NCI-H1930 (cell line): ENCODE results near the gene GXYLT2.

Experiments used
- DNase-seq, 2 experiments: peaks; one replicate each; lab custom pipeline; 2025; lab: John Stamatoyannopoulos, UW

Gene GXYLT2

DNA sequence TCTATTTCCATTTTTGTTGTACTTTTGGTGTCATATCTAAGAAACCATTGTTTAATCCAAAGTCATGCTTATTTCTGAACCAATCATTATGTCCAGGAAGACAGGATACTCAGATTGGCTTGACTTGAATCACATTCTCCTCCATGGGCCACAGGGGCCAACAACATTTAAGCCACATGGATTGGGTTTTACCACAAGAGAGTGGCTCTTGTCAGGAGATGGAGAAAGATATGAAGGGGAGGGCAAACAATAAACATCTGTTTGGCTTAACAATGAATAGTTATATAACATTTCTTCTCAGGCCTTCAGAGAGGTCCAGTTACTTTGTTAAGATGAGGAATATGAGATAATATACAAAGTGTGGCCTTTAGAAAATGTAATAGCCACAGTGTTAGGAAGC is 44.6 kb downstream of the GXYLT2 start:
- no peak for DNase-seq

DNA sequence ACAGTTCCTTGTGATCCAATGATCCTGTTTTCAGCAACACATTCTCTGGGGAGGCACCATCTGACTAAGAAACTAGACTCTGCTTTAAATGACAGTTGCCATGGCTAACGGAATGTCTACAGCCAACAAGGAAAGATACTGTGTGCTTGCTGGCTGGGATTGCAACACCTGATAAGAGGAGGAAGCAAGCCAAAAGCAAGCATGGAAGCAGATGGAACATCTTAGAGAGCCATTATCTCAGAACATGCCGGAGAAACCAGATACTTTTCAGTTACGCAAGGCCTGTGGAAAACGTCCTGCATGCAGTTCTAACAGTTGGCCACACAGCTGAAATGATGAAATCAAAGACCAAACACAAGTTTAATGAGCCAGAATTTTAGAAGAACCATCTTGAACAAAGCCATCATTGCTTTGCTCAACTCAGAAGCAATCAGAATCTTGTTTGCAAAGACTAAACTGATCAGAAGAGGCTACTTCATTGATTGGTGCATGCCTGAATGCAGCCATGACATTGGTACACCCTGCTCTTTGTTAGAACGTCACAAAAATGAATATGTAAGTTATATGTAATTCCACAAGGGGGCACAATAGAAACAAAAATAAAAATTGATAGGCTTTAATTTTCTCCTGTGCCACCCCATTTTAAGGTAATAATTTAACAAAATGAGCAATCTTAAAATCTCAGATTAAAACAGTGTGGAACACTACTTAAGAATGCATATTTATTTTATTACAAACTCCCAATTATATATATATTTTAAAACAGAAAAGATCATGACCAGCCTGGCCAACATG is 50.8 kb downstream of the GXYLT2 start:
- DNase-seq, result peak in 1 of 2 experiments; percentile 1

DNA sequence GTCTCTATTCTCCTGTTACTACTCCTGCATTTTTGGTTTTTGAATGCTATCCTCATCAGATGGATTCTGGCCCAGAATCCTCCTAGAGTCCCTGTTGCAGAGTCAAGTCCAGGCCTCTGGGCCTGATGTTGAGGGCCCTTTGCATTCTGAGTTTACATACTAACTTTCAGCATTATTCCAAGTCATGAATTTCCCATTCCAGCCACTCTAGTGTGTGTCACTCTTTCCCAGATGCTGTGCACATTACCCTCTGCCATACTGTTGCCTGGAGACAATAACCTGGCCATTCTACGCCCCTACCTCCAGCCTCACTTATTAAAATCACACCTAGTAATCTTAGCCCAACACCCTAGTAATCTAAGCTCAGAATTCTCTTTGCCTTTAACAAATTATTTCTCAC is 53.4 kb downstream of the GXYLT2 start:
- no peak for DNase-seq

DNA sequence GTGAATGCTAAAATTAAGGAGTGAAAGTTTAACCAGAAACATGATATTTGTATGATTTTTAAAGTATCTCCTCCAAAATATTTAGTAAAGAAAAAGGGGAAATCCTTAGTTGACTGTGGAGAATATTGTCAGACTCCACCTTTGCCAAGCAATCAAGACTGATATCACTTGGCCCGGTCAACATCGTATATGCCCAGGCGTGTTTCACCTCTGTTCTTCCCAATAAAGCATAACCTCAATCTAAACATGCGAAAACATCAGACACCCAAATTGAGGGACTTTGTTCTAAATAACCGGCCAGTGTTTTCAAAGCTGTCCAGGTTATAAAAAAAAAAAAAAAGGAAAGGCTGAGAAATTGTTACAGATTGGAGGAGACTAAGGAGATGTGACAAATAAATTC is 54.6 kb downstream of the GXYLT2 start:
- DNase-seq, result no peak

DNA sequence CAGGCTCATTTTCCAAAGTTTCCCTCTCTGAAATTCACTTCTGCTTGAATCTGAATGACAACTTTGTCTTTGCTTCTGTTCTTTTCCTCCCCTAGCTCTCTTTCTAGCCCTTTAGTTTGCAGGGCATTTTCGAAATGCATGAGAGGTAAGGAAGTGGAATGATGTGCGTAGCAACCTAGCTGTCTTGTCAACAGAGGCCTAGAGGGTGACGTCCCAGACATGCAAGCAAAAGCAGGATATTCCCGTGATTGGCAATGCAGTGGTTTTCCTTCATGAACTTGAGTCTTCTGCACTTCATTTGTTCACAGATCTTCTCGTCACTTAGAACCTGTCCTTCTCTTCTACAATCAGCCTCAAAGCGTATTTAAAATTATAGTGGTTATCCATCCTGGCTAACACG is 56.9 kb downstream of the GXYLT2 start:
- DNase-seq, result no peak

DNA sequence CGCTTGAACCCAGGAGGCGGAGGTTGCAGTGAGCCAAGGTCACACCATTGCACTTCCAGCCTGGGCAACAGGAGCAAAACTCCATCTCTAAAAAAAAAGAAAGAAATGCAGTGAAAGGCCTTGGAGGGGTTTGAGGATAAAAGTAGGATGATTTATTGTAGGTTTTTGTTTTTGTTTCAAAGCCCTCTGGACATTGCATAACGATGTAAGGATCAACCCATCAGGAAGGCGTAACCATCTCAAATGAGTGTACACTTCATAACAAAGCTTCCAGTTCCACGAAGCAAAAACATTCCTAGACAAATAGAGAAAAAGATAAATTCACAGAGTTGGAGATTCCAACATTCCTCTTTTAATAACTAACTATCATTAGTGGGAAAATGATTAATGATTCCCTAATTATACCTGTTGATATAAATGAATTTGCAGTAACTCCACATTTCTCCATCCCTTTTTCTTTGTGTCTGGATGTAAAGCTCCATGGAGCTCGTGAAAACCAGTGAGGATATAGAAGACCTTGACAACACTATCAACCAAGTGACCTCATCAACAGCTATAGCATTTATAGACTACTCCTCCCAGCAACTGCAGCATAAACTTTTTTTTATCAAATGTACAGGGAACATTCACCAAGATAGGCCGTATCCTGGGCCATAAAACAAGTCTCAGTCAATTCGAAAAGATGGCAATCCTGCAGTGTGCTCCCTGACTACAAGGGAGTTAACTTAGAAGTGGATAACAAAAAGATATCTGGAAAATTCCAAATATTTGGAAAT is 60.1 kb downstream of the GXYLT2 start:
- no peak for DNase-seq

DNA sequence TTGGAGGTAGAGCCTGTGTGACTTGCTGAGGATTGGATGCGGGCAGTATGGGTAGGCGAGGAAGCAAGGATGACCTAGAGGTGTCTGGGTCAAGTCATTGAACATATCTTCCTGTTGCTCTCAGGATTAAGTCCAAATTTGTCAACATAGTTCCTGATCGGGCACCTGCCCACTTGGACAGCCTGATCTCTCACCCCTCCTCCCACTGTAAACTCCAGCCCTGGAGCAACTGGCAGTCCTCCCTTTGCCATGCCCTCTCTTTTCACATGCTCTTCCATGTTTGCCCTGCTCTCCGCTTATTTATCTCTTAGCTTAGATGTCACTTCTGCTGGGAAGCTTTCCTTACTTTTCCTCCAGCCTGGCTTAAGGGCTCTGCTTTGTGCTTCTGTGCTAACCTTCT is 61.2 kb downstream of the GXYLT2 start:
- no peak for DNase-seq

DNA sequence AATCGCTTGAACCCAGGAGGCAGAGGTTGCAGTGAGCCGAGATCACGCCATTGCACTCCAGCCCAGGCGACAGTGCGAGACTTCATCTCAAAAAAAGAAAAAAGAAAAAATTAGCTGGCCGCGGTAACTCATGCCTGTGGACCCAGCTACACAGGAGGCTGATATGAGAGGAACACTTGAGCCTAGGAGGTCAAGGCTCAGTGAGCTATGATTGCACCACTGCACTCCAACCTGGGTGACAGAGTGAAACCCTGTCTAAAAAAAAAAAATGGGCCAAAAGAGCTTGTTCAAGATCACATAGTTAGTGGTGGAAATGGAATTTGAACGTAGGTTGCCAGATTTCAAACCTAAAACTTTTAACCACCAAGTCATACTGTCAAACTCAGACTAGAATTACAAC is 62.5 kb downstream of the GXYLT2 start:
- no peak for DNase-seq

DNA sequence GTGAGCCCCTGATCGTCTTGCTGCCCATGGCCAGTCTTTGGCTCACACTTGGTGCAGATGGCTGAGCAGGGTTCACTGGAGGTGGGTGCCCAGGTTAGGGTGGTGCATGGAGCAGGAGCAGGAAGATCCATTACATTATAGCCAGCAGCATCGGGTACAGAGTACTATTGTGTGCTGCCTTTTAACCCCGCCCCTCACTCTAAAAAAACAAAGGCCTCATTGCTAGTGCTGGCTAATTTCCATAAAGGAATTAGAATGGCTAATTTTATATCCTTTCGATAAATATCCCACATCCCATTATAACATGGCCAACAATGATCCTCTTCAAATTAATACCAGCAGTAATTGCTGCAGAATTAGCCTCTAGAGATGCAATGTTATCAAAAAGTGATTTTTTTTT is 63.0 kb downstream of the GXYLT2 start:
- DNase-seq, result no peak

DNA sequence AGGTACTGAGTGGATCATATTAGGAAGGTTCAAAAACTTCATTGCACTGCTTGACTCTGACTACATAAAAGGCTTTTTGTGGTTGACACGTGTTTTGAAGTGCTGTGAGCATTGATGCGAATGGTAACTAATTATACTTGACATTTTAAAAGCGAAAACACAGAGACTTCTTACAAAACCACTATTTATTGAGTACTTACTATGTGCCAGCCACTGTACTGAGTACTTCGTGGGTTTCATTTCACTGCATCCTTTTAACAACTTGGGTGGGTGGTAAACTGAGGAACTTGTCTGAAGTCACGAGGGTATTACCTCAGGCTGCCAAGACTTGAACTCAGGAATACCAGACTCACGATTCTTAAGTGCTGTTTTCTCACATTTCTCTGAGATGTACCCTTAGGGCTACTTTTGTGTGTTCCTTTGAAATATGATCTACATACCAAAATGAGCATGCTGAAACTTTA is 63.4 kb downstream of the GXYLT2 start:
- DNase-seq, result no peak

DNA sequence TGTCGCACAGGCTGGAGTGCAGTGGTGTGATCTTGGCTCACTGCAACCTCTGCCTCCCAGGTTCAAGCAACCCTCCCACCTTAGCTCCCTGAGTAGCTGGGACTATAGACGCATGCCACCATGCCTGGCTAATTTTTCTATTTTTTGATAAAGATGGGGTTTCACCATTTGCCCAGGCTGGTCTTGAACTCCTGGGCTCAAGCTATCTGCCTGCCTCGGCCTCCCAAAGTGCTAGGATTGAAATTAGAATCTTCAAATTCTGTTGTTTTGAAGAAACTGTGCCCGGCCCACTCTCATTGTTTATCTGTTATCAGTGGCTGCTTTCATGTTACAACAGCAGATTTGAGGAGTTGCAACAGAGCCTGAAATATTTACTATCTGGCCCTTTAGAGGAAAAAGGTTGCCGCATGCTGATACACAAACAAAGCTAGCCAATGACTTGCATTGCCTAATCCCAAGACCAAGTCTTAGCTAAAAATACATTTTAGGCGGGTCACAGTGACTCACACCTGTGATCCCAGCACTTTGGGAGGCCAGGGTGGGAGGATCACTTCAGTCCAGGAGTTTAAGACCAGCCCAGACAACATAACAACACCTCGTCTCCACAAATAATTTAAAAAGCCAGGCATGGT is 65.6 kb downstream of the GXYLT2 start:
- no peak for DNase-seq

DNA sequence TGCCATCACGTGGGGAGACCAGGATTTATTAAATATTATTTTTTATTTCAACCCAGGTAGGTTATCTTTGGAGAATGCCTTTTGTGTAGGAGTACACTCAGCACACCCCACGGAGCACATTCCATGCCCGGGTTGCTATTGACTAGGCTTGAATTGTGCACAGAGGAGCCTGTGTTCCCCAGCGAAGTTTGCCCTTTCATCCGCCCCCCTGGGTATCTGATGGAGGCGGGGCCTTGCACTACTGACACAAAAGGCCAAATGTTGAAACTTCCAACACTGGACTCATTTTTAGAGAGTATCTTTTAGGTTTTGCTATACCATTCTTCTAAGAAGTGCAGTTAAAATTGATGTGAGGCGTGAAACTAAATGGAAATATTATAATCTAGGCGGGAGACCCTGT is 69.5 kb downstream of the GXYLT2 start:
- no peak for DNase-seq

DNA sequence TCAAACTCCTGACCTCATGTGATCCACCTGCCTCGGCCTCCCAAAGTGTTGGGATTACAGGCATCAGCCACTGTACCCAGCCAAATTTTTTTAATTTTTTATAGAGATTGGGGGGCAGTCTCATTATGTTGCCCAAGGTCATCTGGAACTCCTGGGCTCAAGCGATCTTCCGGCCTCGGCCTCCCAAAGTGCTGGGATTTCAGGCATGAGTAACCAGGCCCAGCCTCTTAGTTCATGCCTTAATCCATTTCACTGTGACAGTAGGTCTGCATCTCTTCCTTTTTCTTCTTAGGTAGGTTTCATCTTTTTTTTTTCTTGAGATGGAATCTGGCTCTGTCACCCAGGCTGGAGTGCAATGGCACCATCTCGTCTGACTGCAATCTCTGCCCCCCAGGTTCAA is 71.5 kb downstream of the GXYLT2 start:
- DNase-seq, result no peak

DNA sequence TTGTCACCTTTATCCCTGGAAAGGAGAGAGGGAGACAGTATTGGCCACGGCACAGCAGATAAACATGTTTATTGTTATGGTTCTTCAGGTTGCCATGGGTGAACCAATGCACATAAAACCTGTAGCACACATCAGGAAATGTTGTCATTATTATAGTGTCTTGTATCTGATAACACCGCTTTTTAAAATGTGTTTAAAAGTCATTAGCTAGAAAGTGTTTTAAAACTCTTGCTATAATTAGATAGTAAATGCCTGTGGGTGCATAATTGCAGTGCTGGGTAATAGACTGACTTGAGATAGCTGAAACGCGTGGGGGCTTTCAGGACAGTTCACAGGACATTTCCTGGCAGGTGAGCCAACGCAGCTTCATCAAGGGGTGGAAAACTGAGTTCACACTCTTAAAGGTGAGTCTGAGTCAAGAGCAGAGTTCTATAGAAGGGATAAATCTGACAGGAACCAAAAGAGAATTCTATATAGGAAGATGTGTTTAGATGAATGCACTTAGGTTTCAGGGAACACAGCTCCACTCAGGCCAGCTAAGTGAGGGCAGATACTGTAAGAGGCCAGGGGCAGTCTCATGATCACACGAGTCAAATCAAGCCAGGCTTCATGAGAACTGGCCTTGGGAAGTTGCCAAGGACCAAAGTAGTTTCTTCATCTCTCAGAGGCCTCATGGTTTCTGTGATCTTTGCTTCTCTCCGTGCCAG is 73.1 kb downstream of the GXYLT2 start:
- DNase-seq, result no peak

DNA sequence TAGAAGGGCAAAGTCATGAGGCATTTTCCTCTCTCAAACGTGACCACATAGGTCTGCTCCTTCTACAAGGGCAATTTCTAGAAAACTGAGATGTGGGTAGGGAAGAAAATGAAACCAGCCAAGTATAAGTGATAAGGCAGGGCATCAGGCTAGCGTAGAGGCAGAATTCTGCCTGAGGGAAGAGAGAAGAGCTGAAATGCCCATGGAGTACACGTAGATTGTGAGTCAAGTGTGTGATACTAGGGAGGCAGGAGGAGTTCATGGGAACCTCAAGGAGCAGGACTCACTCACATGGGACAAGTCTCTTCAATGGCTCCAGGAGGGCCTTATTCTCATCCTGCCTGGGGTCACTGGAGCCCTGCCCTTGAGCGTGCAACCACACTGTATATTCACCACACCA is 73.9 kb downstream of the GXYLT2 start:
- DNase-seq, result no peak

DNA sequence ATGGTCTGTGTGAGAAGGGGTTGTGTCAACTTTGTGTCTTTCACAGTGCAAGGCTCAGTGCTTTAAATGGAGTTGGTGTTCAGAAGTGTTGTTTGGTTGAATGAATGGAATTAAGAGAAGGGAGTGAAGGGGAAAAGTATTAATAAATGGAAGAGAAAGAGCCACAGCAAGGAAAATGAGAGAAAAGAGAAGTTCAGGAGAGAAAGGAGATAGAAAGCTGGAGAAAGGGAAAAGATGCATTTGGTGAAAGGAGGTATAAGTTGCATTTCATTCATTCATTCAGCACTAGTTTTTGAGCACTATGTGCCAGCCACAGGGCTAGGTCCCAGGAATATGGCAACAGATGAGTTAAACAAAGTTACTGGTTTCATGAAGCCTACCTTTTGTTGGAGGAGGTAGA is 74.5 kb downstream of the GXYLT2 start:
- DNase-seq, result no peak

DNA sequence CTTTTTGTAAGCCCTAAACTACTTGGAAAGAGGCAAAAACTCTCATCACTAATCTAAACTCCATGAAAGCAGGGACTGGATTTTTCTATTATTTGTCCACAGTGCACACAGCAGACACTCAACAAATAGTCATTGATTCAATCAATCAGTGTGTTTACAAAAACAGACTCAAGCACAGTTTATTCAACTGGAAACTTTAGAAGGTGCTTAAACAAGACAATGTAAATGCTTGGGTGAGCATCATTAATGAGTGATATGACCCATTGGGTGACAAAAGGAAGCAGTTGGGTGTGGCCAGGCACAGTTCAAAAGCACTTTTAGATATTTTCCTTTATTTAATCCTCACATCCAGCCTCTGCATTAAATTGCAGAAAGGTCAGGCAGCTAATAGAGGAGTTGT is 76.8 kb downstream of the GXYLT2 start:
- no peak for DNase-seq

DNA sequence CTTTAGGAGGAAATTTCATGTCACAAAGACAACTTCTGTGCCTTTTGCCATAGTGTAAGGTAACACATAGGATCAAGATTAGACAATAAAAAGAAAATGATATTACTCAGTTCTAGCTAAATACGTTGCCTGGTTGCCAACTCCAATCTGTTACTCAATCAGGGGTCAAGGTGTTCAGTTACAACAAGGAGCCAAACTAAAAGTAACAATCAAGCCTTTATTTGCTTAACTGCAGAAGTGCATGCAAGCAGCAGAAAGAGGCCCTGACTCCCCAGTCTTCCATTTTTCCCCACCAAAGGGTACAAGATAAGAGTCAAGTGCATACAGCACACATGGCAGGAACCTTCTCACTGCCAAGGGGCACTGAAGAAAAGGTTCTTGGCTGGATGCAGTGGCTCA is 80.4 kb downstream of the GXYLT2 start:
- no peak for DNase-seq

DNA sequence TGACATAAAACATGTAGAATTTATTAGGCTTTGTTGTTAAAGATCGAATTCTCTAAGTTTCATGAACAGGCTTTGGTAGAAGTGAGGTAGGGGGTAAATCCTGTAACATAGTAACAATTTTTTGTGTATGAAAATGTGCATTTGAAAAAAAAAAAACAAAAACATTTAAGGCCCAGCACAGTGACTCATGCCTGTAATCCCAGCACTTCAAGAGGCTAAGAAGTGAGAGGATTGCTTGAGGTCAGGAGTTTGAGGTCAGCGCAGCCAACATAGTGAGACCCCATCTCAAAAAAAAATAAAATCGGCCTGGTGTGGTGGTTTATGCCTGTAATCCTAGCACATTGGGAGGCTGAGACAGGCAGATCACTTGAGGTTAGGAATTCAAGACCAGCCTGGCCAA is 81.9 kb downstream of the GXYLT2 start:
- no peak for DNase-seq

DNA sequence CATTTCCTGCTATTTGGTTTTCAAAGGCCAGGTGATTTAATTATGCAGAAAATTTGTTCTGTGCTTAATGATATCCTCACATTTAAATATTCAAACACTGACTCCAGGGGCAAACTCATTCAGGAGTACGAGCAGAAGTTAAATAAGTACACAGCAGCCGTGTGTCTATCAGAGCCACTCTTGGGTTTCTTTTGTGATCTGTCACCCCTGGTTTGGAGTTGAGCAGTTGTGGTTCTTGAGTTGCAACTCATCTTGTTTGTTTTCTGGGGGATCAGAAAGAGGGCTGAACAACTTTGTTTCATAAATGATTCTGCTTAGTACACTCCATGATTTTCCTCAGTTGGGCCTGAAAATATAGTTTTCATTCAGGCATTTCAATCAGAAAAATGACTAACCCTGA is 83.1 kb downstream of the GXYLT2 start:
- DNase-seq, result no peak

DNA sequence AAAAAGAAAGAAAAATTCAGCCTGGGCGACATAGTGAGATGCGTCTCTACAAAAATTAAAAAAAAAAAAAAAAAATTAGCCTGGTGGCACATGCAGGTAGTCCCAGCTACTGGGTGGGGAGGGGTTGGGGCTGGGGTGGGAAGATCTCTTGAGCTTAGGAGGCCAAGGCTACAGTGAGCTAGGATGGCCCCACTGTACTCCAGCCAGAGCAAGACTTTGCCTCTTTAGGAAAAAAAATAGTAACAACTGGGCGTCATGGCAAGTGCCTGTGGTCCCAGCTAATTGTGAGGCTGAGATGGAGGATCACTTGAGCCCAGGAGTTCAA is 84.8 kb downstream of the GXYLT2 start:
- no peak for DNase-seq

DNA sequence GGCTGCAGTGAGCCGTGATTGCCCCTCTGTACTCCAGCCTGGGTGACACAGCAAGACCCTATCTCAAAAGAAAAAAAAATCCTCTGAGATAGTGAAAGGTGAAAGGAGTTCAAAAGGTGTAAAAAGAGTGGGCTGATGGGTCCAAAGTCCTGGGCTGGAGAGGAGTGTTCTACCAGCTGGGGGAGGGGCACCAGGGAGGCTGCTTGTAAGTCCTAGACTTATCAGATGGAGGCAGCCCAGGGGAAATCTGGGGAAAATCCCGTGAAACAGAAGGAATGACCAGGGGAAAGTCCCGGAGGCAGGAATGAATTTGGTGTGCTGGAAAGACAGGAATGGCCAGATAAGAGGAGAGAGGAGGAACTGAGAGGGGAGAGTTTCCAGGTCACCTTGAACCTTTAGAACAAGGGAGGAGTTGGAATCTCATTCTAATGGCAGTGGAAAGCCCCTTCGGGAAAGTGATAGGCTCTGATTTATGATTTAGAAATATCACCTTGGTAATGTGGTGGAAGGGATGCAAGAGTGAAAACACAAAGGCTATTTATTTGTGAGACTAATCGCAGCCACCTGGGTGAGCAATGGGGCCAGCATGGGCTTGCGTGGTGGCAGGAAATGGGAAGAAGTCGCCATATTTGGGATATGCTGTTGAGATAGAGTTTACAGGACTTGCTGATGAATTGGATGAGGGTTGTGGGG is 85.3 kb downstream of the GXYLT2 start:
- no peak for DNase-seq
